GM19324 (cell line): ENCODE data around the gene COL16A1.

Experiments used
- ATAC-seq: cut with Tn5 transposase; IDR thresholded peaks from one replicate; pipeline ENCODE4 v1.9.1; 2021; ENCODE audit warnings: mild to moderate bottlenecking, moderate library complexity; ENCODE audit not compliant: unreplicated experiment, low FRiP score

Gene COL16A1

DNA sequence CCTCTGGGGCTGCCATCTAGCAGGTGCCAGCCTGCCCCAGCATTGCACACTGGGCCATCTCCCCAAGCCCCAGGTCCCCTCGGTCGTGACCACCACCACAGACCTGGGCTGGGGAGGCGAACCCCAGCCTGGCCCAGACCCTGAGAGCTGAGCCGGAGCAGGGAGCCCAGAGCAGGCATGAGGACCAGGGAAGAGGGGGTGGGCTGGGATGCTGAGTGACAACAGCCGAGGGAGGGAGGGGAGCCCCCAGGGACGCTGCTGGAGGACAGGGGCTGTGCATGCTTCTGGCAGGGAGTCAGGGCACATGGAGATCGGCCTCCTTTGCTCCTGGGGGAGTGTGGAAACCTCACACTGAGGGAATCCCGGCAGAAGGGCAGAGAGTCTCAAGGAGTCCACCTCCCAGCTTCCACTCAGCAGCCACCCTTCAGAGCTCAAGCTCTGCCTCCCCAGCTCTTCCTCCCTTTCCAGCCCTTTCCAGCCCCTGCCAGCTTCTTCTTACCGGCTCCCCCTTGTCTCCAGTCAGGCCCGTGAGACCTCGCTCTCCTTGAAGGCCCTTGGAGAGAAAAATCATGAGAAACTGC lies 35.4 kb downstream of the COL16A1 start:
- ATAC-seq = no peak

DNA sequence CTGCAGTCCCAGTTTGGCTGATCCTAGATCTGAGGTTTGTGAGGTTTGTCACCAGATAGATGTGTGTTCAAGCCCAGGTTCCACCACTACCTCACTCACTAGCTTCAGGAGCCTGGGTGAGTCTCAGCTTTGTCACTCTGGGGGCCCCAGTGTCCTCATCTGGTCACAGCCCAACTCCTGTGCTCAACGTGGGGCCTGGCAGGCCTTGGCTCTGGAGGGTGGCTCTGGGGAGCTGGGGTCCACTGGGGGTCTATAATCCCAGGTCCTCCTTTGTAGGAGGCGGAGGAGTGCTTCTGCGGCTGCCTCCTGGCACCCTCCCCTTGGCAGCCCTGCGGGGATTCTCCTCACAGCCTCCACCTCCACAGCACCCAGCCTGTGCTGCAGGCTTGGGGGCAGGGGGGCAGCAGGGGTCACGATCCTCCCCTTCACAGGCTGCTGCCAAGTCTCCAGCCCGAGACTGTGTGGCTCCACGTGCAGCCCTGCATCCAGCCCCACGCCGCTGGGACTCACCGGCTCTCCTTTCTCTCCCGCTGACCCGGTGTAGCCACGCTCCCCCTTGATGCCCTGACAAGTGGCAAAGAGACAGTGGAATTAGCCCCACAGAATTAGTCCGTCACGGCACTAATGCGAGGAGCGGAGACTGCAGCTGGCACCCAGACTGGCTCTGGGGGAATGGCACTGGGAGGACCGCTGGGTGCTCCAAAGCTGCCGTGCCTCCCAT lies 36.6 kb downstream of the COL16A1 start:
- no peak for ATAC-seq

DNA sequence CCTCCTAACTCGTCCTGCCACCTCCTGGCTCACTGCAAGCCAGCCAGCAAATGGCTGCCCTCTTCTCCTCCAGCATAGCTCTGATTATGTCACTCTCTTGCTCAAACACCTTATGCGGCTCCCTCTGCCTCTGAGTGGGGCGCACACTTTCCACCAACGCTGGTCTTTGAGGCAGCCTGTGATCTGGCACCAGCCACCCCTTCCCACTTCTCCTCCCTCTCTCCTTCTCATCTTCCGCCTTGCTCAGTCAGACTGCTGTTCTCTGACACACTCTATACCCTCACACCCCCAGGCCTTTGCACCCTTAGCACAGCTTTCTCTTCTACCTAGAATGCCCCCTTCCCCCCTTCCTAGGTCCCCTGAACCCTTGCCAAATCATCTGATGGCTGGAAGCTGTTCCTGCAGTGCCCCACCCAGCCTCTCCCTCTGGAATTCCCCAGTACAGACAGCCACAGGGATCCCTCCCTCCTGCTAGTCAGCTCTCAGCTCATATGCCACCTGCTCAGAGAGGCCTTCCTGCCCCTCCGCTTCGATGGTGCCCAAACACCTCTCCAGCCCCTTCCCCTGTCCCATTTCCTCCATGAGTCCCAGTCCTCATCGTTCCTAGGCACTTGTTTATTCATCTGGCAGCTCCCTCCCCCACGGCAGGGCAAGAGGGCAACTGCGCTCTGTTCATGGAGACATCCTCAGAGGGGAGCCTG lies 37.4 kb downstream of the COL16A1 start:
- no peak for ATAC-seq

DNA sequence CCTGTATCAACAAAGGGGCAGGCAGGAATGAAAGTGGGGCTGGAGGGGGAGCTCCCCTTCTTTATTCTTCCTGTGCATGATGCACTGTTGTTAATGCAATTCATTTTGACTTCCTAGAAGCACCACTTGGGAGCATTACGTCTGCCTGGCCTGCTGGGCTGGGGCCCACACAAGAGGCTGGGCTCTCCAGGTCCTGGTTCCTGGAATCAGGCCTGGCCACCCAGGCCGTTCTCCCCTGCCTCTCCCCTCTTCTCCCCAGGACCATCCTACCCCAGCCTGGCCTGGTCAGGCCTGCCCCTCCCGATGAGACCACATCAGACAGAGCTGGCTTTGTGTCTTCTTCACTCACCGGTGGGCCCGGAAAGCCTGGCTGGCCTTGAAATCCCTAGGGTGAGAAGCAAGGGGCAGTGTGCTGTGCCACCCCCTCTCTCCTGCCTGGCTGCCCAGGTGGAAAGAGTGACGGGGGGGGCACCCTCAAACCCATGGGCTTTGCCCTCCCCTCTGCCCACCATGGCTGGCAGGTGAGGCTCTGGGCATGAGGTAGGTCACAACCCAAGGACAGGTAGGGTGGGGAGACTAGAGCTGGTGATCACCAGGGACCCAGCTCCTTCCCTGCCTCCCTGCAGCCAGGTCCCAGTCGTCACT lies 38.5 kb downstream of the COL16A1 start:
- no peak for ATAC-seq

DNA sequence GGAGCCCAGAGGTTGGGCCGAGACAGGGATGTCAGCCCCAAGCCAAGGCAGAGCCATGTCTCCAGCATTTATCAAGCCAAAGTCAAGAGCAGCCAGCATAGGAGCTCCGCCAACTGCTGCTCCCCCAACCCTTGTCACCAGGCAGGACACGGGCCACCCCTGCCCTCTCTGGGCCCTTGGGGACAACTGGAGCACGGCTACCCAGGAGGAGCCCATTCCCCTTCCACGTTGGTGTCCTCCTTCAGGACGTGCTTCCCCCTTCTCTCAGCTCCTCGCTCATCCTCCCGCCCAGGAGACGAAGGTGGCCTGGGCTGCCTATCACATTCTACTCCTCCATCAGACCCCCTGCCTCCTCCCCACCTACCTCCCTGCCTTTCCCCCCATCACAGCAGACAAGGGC lies 39.3 kb downstream of the COL16A1 start:
- ATAC-seq = no peak

DNA sequence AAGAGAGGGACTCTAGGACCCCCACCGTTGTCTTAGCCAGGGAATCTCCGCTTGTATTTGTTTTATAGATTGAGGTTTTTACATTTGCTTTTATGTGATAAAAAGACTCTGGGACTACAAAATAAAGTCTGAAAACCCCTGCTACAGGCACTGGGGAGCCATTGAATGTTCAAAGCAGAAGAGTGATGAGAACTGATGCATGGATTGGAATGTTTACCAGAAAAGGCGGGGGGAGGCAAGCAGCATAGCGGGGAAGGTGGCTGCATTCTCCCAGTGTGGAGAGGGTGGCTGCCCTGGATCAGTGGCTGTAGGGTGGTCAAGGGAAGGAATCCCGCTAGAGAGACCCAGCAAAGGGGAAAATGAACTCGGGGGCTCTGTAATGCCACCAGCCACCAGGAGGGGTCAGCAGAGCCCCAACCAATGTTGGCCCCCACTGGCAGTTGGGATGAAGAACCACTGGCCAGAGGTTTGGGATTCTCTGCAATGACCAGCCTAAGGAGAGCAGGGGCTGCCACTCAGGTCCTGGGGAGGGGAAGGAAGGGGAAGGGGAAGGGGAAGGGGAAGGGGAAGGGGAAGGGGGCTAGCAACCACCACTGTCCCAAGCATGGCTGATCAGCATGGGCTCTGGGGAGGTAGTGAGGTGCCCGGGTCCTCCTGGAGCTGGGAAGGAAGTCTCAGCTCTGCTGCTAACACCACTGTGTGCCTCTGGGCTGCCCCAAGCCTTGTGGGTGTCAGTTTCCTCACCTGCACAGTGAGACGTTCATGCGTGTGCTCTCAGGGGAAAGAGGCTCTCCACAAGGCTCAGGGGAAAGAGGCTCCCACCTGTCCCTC lies 40.0 kb downstream of the COL16A1 start:
- no peak for ATAC-seq

DNA sequence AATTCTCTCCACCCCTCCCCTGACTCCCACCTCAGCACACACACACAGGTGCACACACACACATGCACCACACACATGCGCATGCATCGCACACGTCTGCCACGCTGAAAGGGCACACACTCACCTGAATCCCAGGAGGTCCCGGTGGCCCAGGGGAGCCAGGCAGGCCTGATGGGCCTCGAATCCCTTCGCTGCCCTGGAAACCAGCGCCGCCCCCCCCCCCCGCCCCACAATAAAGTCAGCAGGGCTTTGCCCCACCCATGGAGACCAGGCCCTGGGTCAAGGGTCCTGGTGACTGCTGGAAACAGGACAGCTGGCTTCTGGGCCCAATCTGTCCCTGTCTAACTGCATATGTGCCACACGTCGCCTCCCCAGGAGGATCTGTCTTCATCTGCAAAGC lies 41.4 kb downstream of the COL16A1 start:
- no peak for ATAC-seq

DNA sequence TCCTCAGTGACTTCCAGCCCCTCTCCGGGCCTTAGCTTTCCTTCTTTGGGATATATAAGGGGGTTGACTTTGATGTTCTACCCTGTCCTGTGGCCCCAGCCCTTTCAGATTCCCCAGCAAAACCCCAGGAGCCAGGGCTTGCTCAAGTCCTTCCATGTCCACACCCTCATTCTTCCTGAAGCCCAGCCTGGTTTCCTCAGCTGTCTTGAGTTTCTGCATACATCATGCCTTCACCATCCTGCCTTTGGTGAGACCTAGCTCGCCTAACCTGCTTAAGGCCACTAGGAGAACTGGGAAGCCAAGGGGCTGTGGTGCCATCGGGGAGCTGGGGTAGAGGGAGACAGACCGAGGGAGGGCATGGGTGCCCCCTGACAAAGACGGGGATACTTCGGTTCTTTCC lies 42.0 kb downstream of the COL16A1 start:
- no peak for ATAC-seq

DNA sequence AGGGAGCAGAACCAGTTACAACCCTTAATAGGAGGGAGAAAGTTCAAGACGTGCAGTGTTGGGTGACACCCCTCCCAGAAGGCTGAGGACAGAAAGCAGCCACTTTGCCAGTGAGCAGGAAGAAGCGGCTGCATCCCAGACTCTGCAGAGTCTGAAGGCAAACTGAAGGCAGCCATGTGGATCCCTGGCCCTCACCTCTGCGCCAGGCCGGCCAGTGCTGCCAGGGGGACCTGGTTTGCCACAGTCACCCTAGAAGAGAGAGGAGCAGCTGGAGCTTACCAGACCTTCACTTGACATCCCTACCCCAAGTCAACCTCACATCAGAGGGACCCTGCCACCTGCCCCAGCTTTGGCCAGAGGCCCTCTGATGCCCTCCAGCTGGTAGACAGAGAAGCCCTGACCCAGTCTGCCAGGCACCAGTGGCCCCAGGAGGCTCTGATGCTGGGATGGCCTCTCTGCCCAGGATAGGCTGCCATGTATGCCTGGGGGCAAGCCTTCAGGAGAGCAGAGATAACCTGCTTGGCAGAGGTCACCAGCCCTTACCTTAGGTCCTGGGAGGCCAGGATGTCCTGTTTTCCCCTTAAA lies 42.9 kb downstream of the COL16A1 start:
- no peak for ATAC-seq

DNA sequence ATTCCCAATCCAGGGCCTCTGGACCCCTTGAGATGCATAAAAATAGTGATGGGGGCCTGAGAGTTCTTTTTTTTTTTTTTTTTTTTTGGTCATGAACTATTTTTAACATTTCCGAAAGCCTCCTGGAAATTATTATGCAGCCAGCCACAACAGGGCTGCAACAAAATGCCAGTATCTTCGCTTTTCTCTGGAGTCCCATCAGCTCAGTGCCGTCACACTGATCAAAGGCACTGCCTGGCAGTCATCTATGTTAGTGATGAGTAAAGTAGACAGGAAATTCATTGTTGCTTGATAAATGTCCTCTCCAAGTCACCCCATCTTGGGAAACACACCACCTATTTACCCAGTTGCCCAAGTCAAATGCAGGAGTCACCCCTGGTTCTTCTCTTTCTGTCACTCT lies 43.9 kb downstream of the COL16A1 start:
- no peak for ATAC-seq

DNA sequence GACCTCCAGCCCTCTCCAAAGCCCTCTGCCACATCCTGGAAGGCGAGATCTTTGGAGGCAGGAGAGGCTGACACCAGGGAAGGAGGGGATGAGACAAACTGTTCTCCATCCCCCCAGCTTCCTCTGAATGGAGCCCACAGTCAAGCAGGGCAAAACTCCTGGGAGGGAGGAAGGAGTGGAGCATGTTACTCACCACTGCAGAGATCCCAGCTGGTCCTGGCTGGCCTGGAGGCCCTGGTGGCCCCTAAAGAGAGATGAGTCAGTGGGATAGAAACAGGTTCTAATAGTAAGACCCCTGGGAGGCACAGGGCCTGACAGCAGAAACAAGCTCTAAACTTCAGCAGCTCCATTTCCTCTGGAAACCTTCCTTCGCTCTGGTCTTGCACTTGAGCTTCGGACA lies 45.1 kb downstream of the COL16A1 start:
- ATAC-seq = no peak

DNA sequence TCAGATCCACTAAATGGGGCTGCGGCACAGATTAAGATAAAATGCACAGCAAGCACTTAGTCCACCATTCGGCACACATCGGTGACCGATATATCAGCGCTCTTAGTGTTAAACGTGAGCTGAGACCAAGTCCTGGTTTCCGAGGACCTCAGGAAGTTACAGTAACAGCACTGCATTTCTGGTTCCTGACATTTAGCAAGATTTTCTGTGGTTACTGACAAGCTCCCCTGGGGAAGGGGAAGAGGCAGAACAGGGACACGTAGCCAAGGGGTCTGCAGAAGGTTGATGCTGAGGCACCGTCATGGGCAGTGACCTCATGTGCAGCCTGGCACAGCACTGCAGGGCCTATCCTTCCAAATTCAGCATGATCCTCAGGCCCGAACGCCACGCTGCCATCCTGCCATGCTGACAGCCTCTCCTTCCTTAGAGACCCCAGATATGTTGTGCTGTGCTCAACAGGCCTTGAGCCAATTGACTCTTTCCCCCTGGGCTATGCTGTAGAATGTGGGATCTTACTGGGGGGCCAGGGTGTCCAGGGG lies 45.8 kb downstream of the COL16A1 start:
- ATAC-seq = no peak

DNA sequence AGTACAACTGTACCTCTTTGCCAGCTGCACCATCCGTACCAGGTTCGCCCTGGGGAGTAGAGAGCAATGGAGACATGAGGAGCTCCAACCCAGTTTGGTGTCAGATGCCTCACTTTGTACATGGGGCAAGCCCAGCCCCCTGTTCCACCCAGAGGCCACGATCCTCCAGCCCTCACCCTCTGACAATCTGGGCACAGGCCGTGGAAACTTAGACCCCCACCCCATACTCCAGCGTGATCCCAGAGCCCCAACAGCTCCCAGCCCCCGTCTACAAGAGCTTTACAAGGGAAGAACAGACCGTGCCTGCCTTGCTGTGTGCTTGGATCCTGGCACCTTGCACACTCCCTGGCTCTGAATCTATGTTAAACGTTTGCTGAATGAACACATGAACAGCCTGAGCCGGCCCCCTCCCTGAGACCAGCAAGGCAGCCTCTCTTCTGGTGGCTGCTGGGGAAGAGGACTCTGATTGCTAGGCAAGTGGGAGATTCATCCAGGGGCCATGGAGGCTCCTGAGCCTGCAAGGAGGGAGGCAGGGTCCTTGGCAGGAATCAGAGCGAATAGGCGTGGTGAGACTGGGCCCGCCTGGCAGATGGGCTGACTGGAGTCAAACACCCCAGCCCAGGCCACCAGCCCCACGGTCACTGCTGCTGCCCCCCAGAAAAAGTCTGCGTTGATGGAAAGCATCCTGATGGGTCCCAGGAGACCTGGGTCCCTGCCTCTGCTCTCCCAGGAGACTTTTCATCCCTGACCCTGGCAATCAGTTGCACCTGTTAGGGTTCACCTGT lies 46.6 kb downstream of the COL16A1 start:
- ATAC-seq = no peak

DNA sequence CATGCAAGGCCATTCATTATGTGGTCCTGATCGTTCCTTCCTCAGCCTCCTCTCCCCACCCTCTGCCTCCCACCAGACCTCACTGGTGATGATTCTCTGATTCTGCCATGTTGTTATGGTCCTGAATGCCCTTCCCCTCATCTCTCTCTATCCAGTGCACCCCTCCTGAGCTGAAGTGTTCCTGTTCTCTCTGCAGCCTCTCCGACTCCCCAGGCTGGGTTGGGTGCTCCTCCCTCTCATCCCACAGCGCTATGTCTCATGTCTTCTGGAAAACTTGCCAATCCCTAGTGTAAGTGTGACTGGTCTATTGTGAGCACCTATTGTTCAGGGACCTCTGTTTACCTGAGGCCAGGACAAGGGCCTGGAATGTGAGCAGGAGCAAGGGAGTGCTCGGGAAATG lies 48.1 kb downstream of the COL16A1 start:
- no peak for ATAC-seq

DNA sequence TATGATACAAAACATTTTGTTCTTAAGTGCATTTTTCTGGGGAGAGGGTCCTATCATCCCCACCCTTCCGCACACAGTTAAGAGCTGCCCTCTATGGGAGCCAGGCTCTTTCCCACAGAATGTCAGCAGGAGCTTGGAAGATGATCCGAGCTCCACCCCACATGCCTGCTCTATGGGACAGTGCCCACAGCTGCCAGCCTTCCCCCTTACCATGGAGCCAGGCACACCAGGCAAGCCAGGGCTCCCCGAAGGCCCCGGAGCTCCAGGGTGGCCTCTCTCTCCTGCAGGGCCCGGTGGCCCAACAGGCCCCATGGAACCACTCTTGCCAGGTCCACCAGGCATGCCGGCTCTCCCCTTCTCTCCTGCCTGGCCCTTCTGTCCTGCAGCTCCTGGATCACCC lies 48.7 kb downstream of the COL16A1 start:
- no peak for ATAC-seq

DNA sequence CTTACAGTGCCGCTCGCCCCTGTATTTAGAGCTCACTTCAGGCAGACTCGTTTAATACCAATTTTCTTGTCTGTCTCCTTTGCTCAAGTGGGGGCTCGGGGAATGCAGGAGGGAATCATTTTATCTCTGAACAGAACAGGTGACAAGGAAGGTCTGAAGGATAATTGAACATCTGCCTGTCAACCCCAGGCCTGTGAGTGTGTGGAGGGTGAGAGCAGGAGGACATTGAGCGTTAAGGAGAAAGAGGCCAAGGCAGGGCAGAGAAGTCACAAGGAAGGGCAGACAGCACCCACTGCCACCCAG lies 49.4 kb downstream of the COL16A1 start:
- no peak for ATAC-seq

DNA sequence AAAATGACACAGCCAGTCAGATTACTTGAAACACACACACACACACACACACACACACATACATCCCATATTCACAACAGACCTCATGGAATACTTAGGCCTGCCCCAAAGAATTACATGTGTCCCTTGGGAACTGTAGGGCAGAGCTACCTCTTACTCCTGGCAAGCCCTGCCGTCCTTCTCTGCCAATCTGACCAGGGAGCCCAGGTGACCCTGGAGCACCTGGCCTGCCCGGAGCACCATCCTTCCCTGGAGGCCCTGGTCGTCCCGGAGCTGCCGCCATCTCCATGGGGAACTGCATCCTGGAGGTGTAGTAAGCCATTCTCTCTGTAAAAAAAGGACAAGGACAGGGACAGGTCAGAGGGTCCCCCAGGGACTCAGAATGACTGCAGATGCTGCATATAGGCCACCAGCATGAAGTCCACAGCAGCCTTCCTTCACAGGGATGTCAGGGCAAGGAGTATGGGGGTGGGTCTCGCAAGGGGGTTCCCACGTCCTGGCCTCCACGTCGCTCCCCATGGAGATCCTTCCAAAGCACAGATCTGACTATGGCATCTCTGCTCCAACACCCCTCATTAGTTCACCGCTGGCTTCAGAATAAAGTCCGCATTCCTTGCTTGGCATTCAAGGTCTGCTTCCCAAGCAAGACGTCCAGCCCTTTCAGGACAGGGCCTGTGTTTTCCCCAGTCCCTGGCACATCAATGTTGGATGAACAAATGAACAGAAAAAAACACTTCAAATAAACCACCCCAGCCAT lies 49.9 kb downstream of the COL16A1 start:
- ATAC-seq = no peak

DNA sequence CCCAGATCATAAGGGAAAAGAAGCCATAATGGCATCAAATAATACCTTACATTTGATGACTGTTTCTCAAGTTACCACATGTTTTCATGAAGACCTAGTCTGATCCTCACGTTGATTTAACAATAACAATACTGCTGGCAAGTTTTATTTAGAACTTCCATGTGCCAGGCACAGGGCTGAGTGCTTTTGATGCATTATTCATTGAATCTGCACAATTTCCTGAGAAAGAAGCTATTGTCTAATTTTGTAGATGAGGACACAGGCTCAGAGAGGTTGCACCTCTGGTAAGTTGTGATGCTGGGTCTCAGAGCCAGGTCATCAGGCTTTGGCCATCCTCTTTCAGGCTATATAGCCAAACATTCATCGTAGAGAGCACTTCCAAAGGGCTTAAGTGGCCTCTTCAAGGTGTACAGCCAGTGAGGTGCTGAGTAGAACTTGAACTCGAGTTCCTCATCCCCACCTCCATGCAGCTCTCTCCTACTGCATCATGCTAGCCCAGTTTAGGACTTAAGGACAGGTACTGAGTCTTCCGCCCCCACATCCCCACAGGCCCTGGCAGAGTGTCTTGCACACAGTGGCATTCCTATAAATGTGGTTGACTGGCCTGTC lies 50.8 kb downstream of the COL16A1 start:
- no peak for ATAC-seq
